T-helper 1 cell treated with Interleukin-12 subunit alpha and Interleukin-12 subunit beta and Interleukin-4 antibody, amounts not matched to agents 30 μg/mL and 1 μg/mL, for 36 hours (primary cell): Measurements from ENCODE around the gene EXOC4.
"Not testable (repeated sequence)": the region's sequence is repeated elsewhere in the genome, so short reads cannot be mapped to it uniquely, and the experiment has no call there.

Source experiments
- H3K27ac Mint-ChIP-seq: one replicate; pipeline ENCODE4 v1.8.0; 2021; ENCODE audit warnings: mild to moderate bottlenecking, mixed read lengths
- H3K27me3 Mint-ChIP-seq: one replicate; pipeline ENCODE4 v1.8.0; 2021; ENCODE audit warnings: low read depth, mixed read lengths
- H3K36me3 Mint-ChIP-seq: one replicate; pipeline ENCODE4 v1.8.0; 2021; ENCODE audit warnings: low read depth, mixed read lengths
- H3K4me1 Mint-ChIP-seq: one replicate; pipeline ENCODE4 v1.8.0; 2021; ENCODE audit warnings: low read depth, mixed read lengths
- H3K4me3 Mint-ChIP-seq: one replicate; pipeline ENCODE4 v1.8.0; 2021; ENCODE audit warnings: mild to moderate bottlenecking, moderate library complexity, mixed read lengths
- H3K9me3 Mint-ChIP-seq: one replicate; pipeline ENCODE4 v1.8.0; 2021; ENCODE audit warnings: mixed read lengths

The EXOC4 gene

DNA sequence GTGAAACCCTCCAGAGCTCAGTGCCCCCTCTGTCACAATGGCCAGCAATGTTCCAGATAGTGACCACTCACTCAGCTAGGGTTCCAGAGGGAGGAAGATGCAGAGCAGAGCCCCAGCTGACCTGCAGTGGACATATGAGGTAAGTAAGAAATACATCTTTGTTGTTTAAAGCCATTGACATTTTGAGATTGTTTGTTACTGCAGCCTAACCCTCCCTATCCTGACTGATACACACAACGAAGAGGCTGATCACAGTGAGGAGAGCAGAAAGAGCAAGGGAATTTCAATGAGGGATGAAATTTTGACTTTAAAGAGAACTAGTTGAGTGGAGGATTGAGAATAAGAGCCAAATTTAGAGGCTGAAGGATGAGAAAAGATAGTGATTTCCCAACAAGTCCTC, 822.9 kb downstream of the EXOC4 start:
- Mint-ChIP-seq H3K27me3 (no peaks in the 10 kb centered on the region), H3K36me3 (peaks cover 3% of the 10 kb centered on the region), H3K4me1 (no peaks in the 10 kb centered on the region), H3K4me3 (no peak overlapping the region), H3K9me3 (peaks cover 8% of the 10 kb centered on the region), H3K27ac (no peak overlapping the region)

GRCh38 chr7:134077560-134077959, 824.7 kb downstream of the EXOC4 start:
- H3K27me3 Mint-ChIP-seq, H3K36me3 Mint-ChIP-seq, H3K9me3 Mint-ChIP-seq, H3K4me1 Mint-ChIP-seq, H3K4me3 Mint-ChIP-seq, H3K27ac Mint-ChIP-seq: not testable (repeated sequence)

GRCh38 chr7:134078991-134079390, 826.1 kb downstream of the EXOC4 start:
- H3K4me1 Mint-ChIP-seq: no peaks in the 10 kb centered on the region
- peaks cover 8% of the 10 kb centered on the region for H3K9me3 Mint-ChIP-seq
- H3K27ac Mint-ChIP-seq: no peak overlapping the region
- H3K4me3 Mint-ChIP-seq: no peak overlapping the region
- peaks cover 3% of the 10 kb centered on the region for H3K36me3 Mint-ChIP-seq
- H3K27me3 Mint-ChIP-seq: no peaks in the 10 kb centered on the region

DNA sequence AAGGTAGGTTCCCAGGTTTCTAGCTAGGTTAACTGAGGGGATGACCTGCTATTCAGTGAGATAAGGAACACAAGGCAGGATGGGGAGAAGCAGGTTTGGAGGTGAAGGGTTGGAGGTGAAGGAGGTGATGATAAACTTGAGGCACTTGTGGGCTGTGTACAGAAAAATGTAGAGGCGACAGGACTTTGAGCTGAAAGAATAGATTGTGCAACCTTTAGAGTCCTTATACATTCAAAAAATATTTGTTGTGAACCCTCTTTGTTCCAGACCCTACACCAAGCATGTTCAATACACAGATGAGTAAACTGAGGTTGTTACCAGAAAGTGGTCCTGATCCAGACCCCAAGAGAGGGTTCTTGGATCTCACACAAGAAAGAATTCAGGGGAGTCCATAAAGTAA, 828.8 kb downstream of the EXOC4 start:
- Mint-ChIP-seq H3K36me3 (no peaks in the 10 kb centered on the region), H3K27me3 (no peaks in the 10 kb centered on the region), H3K9me3 (peaks cover 5% of the 10 kb centered on the region), H3K27ac (no peak overlapping the region), H3K4me3 (no peak overlapping the region), H3K4me1 (no peaks in the 10 kb centered on the region)

- H3K4me3 Mint-ChIP-seq: no peak overlapping the region
- H3K36me3 Mint-ChIP-seq: no peaks in the 10 kb centered on the region
- no peaks in the 10 kb centered on the region for H3K27me3 Mint-ChIP-seq
- no peaks in the 10 kb centered on the region for H3K4me1 Mint-ChIP-seq
- no peak overlapping the region for H3K27ac Mint-ChIP-seq
- peaks cover 22% of the 10 kb centered on the region for H3K9me3 Mint-ChIP-seq
Observed at GRCh38 chr7:134083766-134084487, 831.0 kb downstream of the EXOC4 start.

DNA sequence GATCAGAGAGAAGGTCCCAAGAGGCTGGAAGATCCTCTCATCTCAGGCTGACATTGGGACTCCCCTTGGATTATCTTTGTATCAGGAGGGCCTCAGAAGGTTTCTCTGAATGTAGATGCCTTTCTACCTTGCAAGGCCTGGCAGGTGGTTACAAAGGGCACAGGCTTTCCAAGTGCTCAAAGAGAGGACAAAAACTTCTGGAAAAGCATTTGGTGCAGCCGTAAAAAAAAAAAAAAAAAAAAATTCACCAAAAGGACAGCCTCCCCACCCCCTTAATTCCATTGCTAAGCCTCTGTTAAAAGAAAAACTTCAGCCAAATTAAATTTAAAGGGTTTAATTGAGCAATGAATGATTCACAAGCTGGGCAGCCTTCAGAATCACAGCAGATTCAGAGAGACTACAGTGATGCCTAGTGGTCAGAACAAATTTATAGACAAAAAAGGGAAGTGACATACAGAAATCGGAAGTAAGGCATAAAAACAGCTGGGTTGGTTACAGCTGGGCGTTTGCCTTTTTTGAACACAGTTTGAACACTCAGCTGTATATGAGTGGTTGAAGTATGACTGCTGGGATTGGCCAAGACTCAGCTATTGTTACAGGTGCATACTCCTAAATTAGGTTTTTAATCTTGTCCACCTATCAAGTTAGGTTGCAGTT, 831.7 kb downstream of the EXOC4 start:
- no peaks in the 10 kb centered on the region for H3K27me3 Mint-ChIP-seq
- H3K4me1 Mint-ChIP-seq: no peaks in the 10 kb centered on the region
- no peak overlapping the region for H3K27ac Mint-ChIP-seq
- peaks cover 29% of the 10 kb centered on the region for H3K9me3 Mint-ChIP-seq
- no peaks in the 10 kb centered on the region for H3K36me3 Mint-ChIP-seq
- H3K4me3 Mint-ChIP-seq: no peak overlapping the region

DNA sequence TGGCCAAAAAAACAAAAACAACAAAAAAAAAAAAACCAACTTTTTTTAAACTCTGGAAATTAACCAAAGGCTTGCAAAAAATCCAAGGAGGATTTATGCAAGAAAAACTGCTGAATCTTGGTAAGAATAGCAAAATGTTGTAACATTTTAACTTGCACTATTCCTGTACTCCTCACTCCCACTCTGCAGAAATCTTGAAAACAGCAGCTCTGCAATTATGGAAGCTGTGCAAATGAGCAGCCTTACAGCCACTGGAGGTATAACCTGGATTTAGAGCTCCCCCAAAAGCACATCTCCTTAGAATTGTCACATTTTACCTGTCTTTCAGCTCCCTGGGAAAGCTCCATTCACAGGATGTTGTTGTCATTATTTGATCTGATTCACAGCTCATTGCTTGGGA, 832.4 kb downstream of the EXOC4 start:
- Mint-ChIP-seq H3K9me3 (peaks cover 36% of the 10 kb centered on the region), H3K27ac (no peak overlapping the region), H3K4me3 (no peak overlapping the region), H3K27me3 (no peaks in the 10 kb centered on the region), H3K4me1 (no peaks in the 10 kb centered on the region), H3K36me3 (no peaks in the 10 kb centered on the region)

GRCh38 chr7:134086998-134087735, 834.3 kb downstream of the EXOC4 start:
- no peaks in the 10 kb centered on the region for H3K27me3 Mint-ChIP-seq
- no peaks in the 10 kb centered on the region for H3K4me1 Mint-ChIP-seq
- H3K9me3 Mint-ChIP-seq: peaks cover 43% of the 10 kb centered on the region
- no peak overlapping the region for H3K4me3 Mint-ChIP-seq
- no peaks in the 10 kb centered on the region for H3K36me3 Mint-ChIP-seq
- H3K27ac Mint-ChIP-seq: no peak overlapping the region

DNA sequence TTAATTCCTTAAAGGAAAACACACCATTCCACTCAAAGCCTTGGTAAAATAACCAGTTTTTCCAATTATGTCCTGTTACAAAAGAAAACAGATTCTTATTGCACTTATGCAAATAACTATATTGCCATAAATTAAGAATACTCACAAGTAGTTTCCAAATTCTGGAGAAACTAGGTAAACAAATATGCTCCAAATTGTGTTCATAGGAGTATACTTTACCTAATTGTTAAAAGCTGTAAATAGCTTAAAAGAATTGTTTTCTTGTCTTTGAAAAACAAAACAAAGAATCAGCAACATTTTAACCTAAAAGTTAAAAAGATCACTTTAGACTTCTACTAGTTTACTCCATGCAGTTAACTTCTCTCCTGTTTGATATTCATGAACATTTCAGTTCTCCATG, 835.3 kb downstream of the EXOC4 start:
- H3K27ac Mint-ChIP-seq: no peak overlapping the region
- peaks cover 47% of the 10 kb centered on the region for H3K9me3 Mint-ChIP-seq
- no peaks in the 10 kb centered on the region for H3K4me1 Mint-ChIP-seq
- H3K36me3 Mint-ChIP-seq: no peaks in the 10 kb centered on the region
- H3K4me3 Mint-ChIP-seq: no peak overlapping the region
- H3K27me3 Mint-ChIP-seq: no peaks in the 10 kb centered on the region

DNA sequence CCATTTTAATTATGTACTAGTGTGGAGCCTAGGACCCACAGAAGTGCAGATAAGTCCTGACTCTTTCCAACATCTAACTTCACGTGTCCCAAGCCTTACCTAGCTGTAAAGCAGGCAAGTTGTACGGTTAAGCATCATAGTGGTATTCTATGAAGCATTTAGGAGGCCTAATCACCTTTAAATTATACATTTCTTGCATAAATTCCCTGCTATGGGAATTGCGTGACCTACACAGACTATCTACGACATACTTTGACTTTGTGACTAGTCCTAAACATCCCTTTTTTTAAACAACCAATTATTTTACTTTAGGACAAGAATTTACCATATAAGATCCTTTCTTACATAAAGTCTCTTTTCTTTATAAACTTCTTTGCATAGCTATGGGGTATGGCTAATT, 836.6 kb downstream of the EXOC4 start:
- Mint-ChIP-seq H3K4me1 (no peaks in the 10 kb centered on the region), H3K4me3 (no peak overlapping the region), H3K27ac (no peak overlapping the region), H3K27me3 (no peaks in the 10 kb centered on the region), H3K9me3 (peaks cover 59% of the 10 kb centered on the region), H3K36me3 (no peaks in the 10 kb centered on the region)

- no peaks in the 10 kb centered on the region for H3K4me1 Mint-ChIP-seq
- H3K4me3 Mint-ChIP-seq: no peak overlapping the region
- H3K36me3 Mint-ChIP-seq: no peaks in the 10 kb centered on the region
- no peaks in the 10 kb centered on the region for H3K27me3 Mint-ChIP-seq
- H3K27ac Mint-ChIP-seq: no peak overlapping the region
- peaks cover 18% of the 10 kb centered on the region for H3K9me3 Mint-ChIP-seq
Observed at GRCh38 chr7:134098072-134098471, 845.2 kb downstream of the EXOC4 start.

DNA sequence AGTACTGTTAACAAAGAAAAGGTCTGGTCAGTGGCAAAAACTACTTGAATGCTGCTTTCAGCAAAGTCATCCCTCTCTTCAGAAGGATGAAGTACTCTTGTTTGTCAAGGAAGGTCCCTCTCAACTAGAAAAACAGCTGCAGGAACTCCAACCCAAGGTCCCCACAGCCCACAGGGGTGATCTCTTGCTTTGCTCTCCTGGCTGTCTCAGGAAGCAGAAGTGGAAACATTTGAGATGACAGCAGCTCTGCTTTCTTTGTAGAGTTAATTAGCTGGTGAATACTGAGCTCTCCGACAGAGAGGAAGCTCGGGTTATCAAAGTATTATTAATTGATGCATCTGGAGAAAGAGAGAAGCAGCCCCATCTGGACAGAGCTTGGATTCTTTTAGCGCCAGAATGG, 848.8 kb downstream of the EXOC4 start:
- no peaks in the 10 kb centered on the region for H3K4me1 Mint-ChIP-seq
- no peaks in the 10 kb centered on the region for H3K27me3 Mint-ChIP-seq
- no peak overlapping the region for H3K27ac Mint-ChIP-seq
- H3K9me3 Mint-ChIP-seq: peaks cover 3% of the 10 kb centered on the region
- H3K36me3 Mint-ChIP-seq: no peaks in the 10 kb centered on the region
- no peak overlapping the region for H3K4me3 Mint-ChIP-seq

- Mint-ChIP-seq H3K27me3 (no peaks in the 10 kb centered on the region), H3K4me3 (no peak overlapping the region), H3K27ac (no peak overlapping the region), H3K9me3 (peaks cover 3% of the 10 kb centered on the region), H3K36me3 (no peaks in the 10 kb centered on the region), H3K4me1 (no peaks in the 10 kb centered on the region)
Observed at GRCh38 chr7:134104166-134104565, 851.3 kb downstream of the EXOC4 start.

GRCh38 chr7:134105841-134106240, 853.0 kb downstream of the EXOC4 start:
- Mint-ChIP-seq H3K4me3 (no peak overlapping the region), H3K27me3 (no peaks in the 10 kb centered on the region), H3K9me3 (no peaks in the 10 kb centered on the region), H3K36me3 (no peaks in the 10 kb centered on the region), H3K27ac (no peak overlapping the region), H3K4me1 (no peaks in the 10 kb centered on the region)

DNA sequence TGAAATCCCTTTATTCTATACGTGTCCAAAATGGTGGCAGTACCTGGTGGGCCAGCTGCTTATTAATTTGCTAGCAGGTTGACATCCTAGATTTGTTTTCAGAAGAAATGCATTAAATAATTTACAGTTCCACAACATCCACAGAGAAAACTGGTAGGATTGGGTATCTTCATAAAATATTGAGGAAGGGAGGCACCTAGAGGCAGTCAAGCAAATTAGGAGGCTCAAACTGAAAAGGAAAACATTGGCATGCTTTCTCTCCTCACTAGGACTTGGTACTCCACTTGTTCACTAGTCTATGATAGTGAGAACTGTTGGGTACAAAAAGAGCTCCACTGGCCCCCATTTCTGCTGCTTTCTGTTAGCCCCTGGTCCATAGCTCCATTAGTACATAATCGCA, 855.9 kb downstream of the EXOC4 start:
- Mint-ChIP-seq H3K9me3 (no peaks in the 10 kb centered on the region), H3K27ac (no peak overlapping the region), H3K4me3 (no peak overlapping the region), H3K36me3 (no peaks in the 10 kb centered on the region), H3K4me1 (no peaks in the 10 kb centered on the region), H3K27me3 (no peaks in the 10 kb centered on the region)
